Spinal cord (tissue), 10 donors: ENCODE measurements around the gene RPRD1B. TPM values are rescaled to one million over a fixed set of nuclear protein-coding genes. Genes with fewer than 3 reads are reported as not detected.

Source experiments
- DNase-seq, 6 donors: peaks; one replicate each; pipeline versions ENCODE4 v3.0.0 to v3.0.0-alpha.2; 2013 to 2015; ENCODE audit warnings: low spot score in 6 of 6, low read depth in 4 of 6
- H3K27ac ChIP-seq: one replicate; pipeline ENCODE4 v1.5.1; 2013; ENCODE audit warnings: low read depth, low read length, control low read depth
- H3K27me3 ChIP-seq: one replicate; pipeline ENCODE4 v1.6.1; 2013; ENCODE audit warnings: low read length; ENCODE audit not compliant: control insufficient read depth, insufficient read depth
- H3K36me3 ChIP-seq: one replicate; pipeline ENCODE4 v1.6.1; 2013; ENCODE audit warnings: low read length; ENCODE audit not compliant: control insufficient read depth, insufficient read depth
- H3K4me1 ChIP-seq: one replicate; pipeline ENCODE4 v1.6.1; 2013; ENCODE audit warnings: low read length; ENCODE audit not compliant: control insufficient read depth, insufficient read depth
- H3K4me3 ChIP-seq: one replicate; pipeline ENCODE4 v1.5.1; 2013; ENCODE audit warnings: low read depth, low read length, control low read depth
- H3K9me3 ChIP-seq: one replicate; pipeline ENCODE4 v1.6.1; 2013; ENCODE audit warnings: low read length; ENCODE audit not compliant: control insufficient read depth, insufficient read depth
- WGBS: methylation state at CpG from one replicate; pipeline ENCODE4 v1.1.5; 2013; ENCODE audit warnings: missing lambda C conversion rate; ENCODE audit not compliant: insufficient coverage; 5-methylcytosine and 5-hydroxymethylcytosine counted together
- polyA plus RNA-seq, 2 donors: library from polyadenylated mRNA; unstranded; fragments of 120-200 nt; gene quantifications; one replicate each; pipeline ENCODE4 v1.2.1, GENCODE V29; 2013; ENCODE audit not compliant: insufficient read length in 2 of 2
- total RNA-seq, 2 donors: library from RNA; depleted of rRNA in 1 of 2; stranded (reverse); fragments of 120-200 nt in 1 of 2; fragments of >200 nt in 1 of 2; gene quantifications; one replicate each; pipeline versions ENCODE4 v1.2.3 to v1.2.4, GENCODE V29; 2013 to 2014
- donor health status: healthy.

Gene RPRD1B
- total and polyA plus RNA-seq, 4 donors = 25.4 to 32.6 (median 27.6) TPM

GRCh38 chr20:38034108-38034649, 633 bp downstream of the RPRD1B start:
- no peaks in the 10 kb centered on the region for H3K27me3 ChIP-seq
- peak overlapping the region; percentile 82 for H3K27ac ChIP-seq
- H3K36me3 ChIP-seq = peaks cover 7% of the 10 kb centered on the region
- H3K4me3 ChIP-seq = peak overlapping the region; percentile 78
- no peak for DNase-seq
- H3K9me3 ChIP-seq = no peaks in the 10 kb centered on the region
- peaks cover 21% of the 10 kb centered on the region for H3K4me1 ChIP-seq
- WGBS = 17% methylated on average over 8 of the region's 14 CpGs

- WGBS = 90% methylated on average over 4 of the region's 6 CpGs
- no peak overlapping the region for H3K27ac ChIP-seq
- DNase-seq = no peak
- H3K4me1 ChIP-seq = peaks cover 21% of the 10 kb centered on the region
- peaks cover 13% of the 10 kb centered on the region for H3K36me3 ChIP-seq
- H3K4me3 ChIP-seq = peak overlapping the region; percentile 78
- H3K9me3 ChIP-seq = no peaks in the 10 kb centered on the region
- no peaks in the 10 kb centered on the region for H3K27me3 ChIP-seq
Observed at GRCh38 chr20:38034961-38035360, 1.4 kb downstream of the RPRD1B start.

DNA sequence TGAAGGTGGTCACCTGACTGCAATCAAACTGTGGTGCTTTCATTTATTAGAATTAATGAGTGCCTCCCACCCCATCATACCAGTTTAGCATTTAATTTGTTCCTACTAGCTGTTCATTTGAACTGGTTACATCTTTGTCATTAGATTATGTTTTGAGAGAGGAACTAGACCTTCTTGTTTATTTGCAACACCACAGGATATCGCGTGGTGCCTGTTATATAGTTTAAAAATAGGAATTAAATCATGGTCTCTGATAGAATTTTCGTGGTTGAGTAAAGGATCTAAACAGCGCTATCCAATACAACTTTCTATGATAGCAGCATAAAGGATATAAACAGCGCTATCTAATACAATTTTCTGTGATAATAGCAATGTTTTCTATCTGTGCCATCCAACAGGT, 2.8 kb downstream of the RPRD1B start:
- Histone ChIP-seq H3K4me3 (no peak overlapping the region), H3K4me1 (peaks cover 21% of the 10 kb centered on the region), H3K27me3 (no peaks in the 10 kb centered on the region), H3K27ac (no peak overlapping the region), H3K36me3 (peaks cover 13% of the 10 kb centered on the region), H3K9me3 (no peaks in the 10 kb centered on the region)
- no peak for DNase-seq
- no CpG with 5 or more reads among the region's 5 CpGs for WGBS

- no peak overlapping the region for H3K27ac ChIP-seq
- no peaks in the 10 kb centered on the region for H3K27me3 ChIP-seq
- no peak overlapping the region for H3K4me3 ChIP-seq
- DNase-seq = no peak
- peaks cover 19% of the 10 kb centered on the region for H3K36me3 ChIP-seq
- no peaks in the 10 kb centered on the region for H3K9me3 ChIP-seq
- H3K4me1 ChIP-seq = peaks cover 7% of the 10 kb centered on the region
- no CpG with 5 or more reads among the region's 1 CpG for WGBS
Observed at GRCh38 chr20:38040276-38040675, 6.7 kb downstream of the RPRD1B start.

- no peak overlapping the region for H3K27ac ChIP-seq
- no peaks in the 10 kb centered on the region for H3K9me3 ChIP-seq
- WGBS = 95% methylated on average over 5 of the region's 10 CpGs
- no peak overlapping the region for H3K4me3 ChIP-seq
- DNase-seq = no peak
- H3K27me3 ChIP-seq = no peaks in the 10 kb centered on the region
- peaks cover 16% of the 10 kb centered on the region for H3K36me3 ChIP-seq
- H3K4me1 ChIP-seq = no peaks in the 10 kb centered on the region
Observed at GRCh38 chr20:38043512-38044300, 10.2 kb downstream of the RPRD1B start.

- WGBS = 100% methylated on average over 1 of the region's 3 CpGs
- DNase-seq = no peak
Observed at GRCh38 chr20:38044685-38045084, 11.1 kb downstream of the RPRD1B start.

DNA sequence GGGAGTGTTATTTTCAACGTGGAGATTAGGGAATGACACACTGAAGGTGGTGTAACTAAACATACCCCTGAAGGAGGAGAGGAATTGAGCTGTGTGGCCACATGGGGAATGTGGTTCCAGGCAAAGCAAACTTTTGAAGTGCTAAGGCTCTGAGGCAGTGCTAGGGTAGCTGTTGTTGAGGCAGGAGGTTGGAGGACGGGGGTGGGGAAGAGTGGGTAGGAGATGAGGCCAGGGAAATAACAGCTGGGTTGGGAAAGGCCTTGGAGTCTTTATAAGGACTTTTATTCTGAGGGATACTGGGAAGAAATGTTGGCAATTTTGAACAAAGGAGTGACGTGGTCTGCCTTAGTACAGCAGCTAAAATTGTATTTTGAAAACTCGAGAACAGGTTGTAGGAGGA, 13.0 kb downstream of the RPRD1B start:
- 71% methylated on average over 4 of the region's 4 CpGs for WGBS
- no peaks in the 10 kb centered on the region for H3K9me3 ChIP-seq
- H3K4me3 ChIP-seq = no peak overlapping the region
- peaks cover 18% of the 10 kb centered on the region for H3K36me3 ChIP-seq
- H3K4me1 ChIP-seq = no peaks in the 10 kb centered on the region
- DNase-seq = no peak
- no peak overlapping the region for H3K27ac ChIP-seq
- no peaks in the 10 kb centered on the region for H3K27me3 ChIP-seq

More at GRCh38 chr20:38044685-38045084, 11.1 kb downstream of the RPRD1B start:
- no peaks in the 10 kb centered on the region for H3K9me3 ChIP-seq
- no peaks in the 10 kb centered on the region for H3K27me3 ChIP-seq
- H3K4me1 ChIP-seq = no peaks in the 10 kb centered on the region
- H3K36me3 ChIP-seq = peaks cover 17% of the 10 kb centered on the region
- no peak overlapping the region for H3K4me3 ChIP-seq
- H3K27ac ChIP-seq = no peak overlapping the region

DNA sequence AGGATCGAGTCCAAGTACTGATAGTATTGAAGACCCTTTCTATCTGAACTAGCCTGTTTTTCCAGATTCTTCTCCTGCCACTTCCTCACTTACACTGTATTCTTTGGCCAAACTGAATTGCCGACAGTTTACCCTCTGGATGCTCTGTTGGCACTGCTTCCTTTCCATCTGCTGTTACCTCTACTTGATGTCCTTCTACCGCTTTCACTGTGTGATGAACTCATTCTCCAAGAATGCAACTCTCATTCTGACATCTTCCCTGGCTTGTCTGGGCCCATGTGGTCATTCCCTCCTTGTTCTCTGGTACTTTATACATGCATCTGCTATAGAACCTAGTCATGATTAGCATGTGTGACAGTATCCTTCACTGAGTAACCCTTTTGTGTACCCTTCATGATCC, 16.3 kb downstream of the RPRD1B start:
- no peak overlapping the region for H3K4me3 ChIP-seq
- no peak overlapping the region for H3K27ac ChIP-seq
- 82% methylated on average over 3 of the region's 3 CpGs for WGBS
- H3K4me1 ChIP-seq = no peaks in the 10 kb centered on the region
- H3K36me3 ChIP-seq = peaks cover 15% of the 10 kb centered on the region
- no peaks in the 10 kb centered on the region for H3K9me3 ChIP-seq
- DNase-seq = no peak
- no peaks in the 10 kb centered on the region for H3K27me3 ChIP-seq

GRCh38 chr20:38050686-38051085, 17.1 kb downstream of the RPRD1B start:
- no peak overlapping the region for H3K27ac ChIP-seq
- DNase-seq = no peak
- WGBS = no CpG with 5 or more reads among the region's 1 CpG
- H3K4me3 ChIP-seq = no peak overlapping the region
- H3K36me3 ChIP-seq = peaks cover 15% of the 10 kb centered on the region
- H3K4me1 ChIP-seq = no peaks in the 10 kb centered on the region
- H3K27me3 ChIP-seq = no peaks in the 10 kb centered on the region
- no peaks in the 10 kb centered on the region for H3K9me3 ChIP-seq

GRCh38 chr20:38052870-38053269, 19.3 kb downstream of the RPRD1B start:
- Histone ChIP-seq H3K27ac (no peak overlapping the region), H3K9me3 (no peaks in the 10 kb centered on the region), H3K36me3 (peaks cover 11% of the 10 kb centered on the region), H3K27me3 (no peaks in the 10 kb centered on the region), H3K4me1 (no peaks in the 10 kb centered on the region), H3K4me3 (no peak overlapping the region)
- DNase-seq = no peak
- no CpG with 5 or more reads among the region's 2 CpGs for WGBS
